ENCODE results near the gene SGPL1.
"Not testable (repeated sequence)": the region's sequence is repeated elsewhere in the genome, so short reads cannot be mapped to it uniquely, and the experiment has no call there.

The SGPL1 gene

DNA sequence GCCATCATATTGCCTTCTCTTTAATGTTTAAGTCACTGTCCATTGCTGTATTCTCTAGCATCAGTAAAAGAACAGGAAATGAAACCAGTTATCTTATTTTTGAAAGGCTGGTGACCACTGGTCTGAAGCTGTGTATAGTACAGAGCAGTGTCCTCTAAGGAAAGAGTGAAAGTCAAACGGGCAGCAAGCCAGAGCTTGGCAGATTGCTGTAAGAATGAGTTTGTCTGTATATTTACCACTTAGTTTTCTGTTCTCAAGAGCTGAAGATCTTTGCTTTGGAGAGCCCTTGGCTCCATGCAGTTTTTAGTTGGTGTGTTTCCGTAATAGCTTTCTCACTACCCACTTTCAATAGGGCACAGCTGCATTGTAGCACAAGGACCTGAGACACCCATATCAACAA, 40.7 kb downstream of the SGPL1 start:
- H2BK12ac ChIP-seq (ENCODE audit: low read length): no peak overlapping the region
- H4K8ac ChIP-seq (ENCODE audit: low read depth, low read length): no peak overlapping the region
- H3K9me3 ChIP-seq (replicated peaks in 1 of 2; ENCODE audit: control insufficient read depth in 2 of 2, insufficient read depth in 1 of 2, low read depth in 1 of 2, low read length in 2 of 2): no peaks in the 10 kb centered on the region
- H3K79me1 ChIP-seq (ENCODE audit: low read depth, low read length): no peaks in the 10 kb centered on the region
- H2AK5ac ChIP-seq (ENCODE audit: low read depth, low read length): no peak overlapping the region
- H3K14ac ChIP-seq (ENCODE audit: low read length): no peak overlapping the region
- H2BK15ac ChIP-seq (ENCODE audit: low read length): no peak overlapping the region
- H3K4me3 ChIP-seq (ENCODE audit: low read length in 2 of 2): no peak overlapping the region
- no peak overlapping the region for H2AFZ ChIP-seq (ENCODE audit: low read length)
- H2BK120ac ChIP-seq (ENCODE audit: low read depth, low read length): no peak overlapping the region
- H3K4me1 ChIP-seq (ENCODE audit: control insufficient read depth in 2 of 2, insufficient read depth in 1 of 2, low read depth in 1 of 2, low read length in 2 of 2): no peaks in the 10 kb centered on the region
- H2BK5ac ChIP-seq (ENCODE audit: low read length): no peak overlapping the region
- no peak overlapping the region for H3K23ac ChIP-seq (ENCODE audit: low read depth, low read length, poor library complexity)
- no peak overlapping the region for H3K4me2 ChIP-seq (ENCODE audit: insufficient read depth, low read length, poor library complexity, severe bottlenecking)
- H3K27me3 ChIP-seq (ENCODE audit: control insufficient read depth in 3 of 3, insufficient read depth in 3 of 3, low read depth in 1 of 3, low read length in 3 of 3): no peaks in the 10 kb centered on the region
- H3K9ac ChIP-seq (ENCODE audit: low read depth, low read length, poor library complexity): no peak overlapping the region
- no peak overlapping the region for H4K91ac ChIP-seq (ENCODE audit: low read depth, low read length, poor library complexity)
- no peak overlapping the region for H3K18ac ChIP-seq (ENCODE audit: low read length)
- H3K4ac ChIP-seq (ENCODE audit: low read length): no peak overlapping the region
- no peak overlapping the region for H3K27ac ChIP-seq (replicated peaks; ENCODE audit: low read length)
- WGBS, 2 donors (ENCODE audit: extremely low coverage in 2 of 2, insufficient read length in 2 of 2, insufficient replicate concordance in 1 of 2): no CpG with 5 or more reads among the region's 2 CpGs
- peaks cover 16 to 97% of the 10 kb centered on the region in 2 donors for H3K36me3 ChIP-seq (replicated peaks in 1 of 2; ENCODE audit: control insufficient read depth in 2 of 2, insufficient read depth in 2 of 2, low read length in 2 of 2)
- no peak for DNase-seq (ENCODE audit: low spot score)

DNA sequence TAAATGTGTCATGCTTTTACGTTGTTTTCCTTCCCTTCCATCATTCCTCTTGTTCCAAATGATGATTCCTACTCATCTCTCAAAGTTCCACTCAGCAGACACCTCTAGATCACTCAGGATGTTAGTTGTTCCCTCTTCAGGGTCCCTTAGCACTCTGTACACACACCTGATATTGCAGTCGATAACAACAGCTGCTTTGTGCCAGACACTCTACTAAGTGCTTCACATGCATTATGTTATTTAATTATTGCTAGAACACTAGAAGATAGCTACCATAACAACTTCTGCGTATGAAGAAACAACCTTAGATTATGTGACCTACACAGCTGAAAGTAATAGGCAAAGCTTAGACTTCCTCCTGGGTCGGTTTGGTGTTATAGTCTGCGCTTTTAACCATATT, 43.0 kb downstream of the SGPL1 start:
- Histone ChIP-seq H4K8ac (ENCODE audit: low read depth, low read length) (no peak overlapping the region), H3K23ac (ENCODE audit: low read depth, low read length, poor library complexity) (no peak overlapping the region), H2BK5ac (ENCODE audit: low read length) (no peak overlapping the region), H4K91ac (ENCODE audit: low read depth, low read length, poor library complexity) (no peak overlapping the region), H3K4me1 (ENCODE audit: control insufficient read depth in 2 of 2, insufficient read depth in 1 of 2, low read depth in 1 of 2, low read length in 2 of 2) (no peaks in the 10 kb centered on the region), H2AK5ac (ENCODE audit: low read depth, low read length) (no peak overlapping the region), H2BK15ac (ENCODE audit: low read length) (no peak overlapping the region), H3K9me3 (replicated peaks in 1 of 2; ENCODE audit: control insufficient read depth in 2 of 2, insufficient read depth in 1 of 2, low read depth in 1 of 2, low read length in 2 of 2) (no peaks in the 10 kb centered on the region), H3K27ac (replicated peaks; ENCODE audit: low read length) (no peak overlapping the region), H3K4me3 (ENCODE audit: low read length in 2 of 2) (no peak overlapping the region), H2AFZ (ENCODE audit: low read length) (no peak overlapping the region), H3K4ac (ENCODE audit: low read length) (no peak overlapping the region), H2BK12ac (ENCODE audit: low read length) (no peak overlapping the region), H3K18ac (ENCODE audit: low read length) (no peak overlapping the region), H3K79me1 (ENCODE audit: low read depth, low read length) (no peaks in the 10 kb centered on the region), H2BK120ac (ENCODE audit: low read depth, low read length) (no peak overlapping the region), H3K27me3 (ENCODE audit: control insufficient read depth in 3 of 3, insufficient read depth in 3 of 3, low read depth in 1 of 3, low read length in 3 of 3) (no peaks in the 10 kb centered on the region), H3K9ac (ENCODE audit: low read depth, low read length, poor library complexity) (no peak overlapping the region), H3K36me3 (replicated peaks in 1 of 2; ENCODE audit: control insufficient read depth in 2 of 2, insufficient read depth in 2 of 2, low read length in 2 of 2) (peaks cover 16 to 94% of the 10 kb centered on the region in 2 donors), H3K14ac (ENCODE audit: low read length) (no peak overlapping the region), H3K4me2 (ENCODE audit: insufficient read depth, low read length, poor library complexity, severe bottlenecking) (no peak overlapping the region)
- DNase-seq (ENCODE audit: low spot score): no peak
- WGBS, 2 donors (ENCODE audit: extremely low coverage in 2 of 2, insufficient read length in 2 of 2, insufficient replicate concordance in 1 of 2): 100% methylated on average over 1 of the region's 5 CpGs; no CpG with 5 or more reads in 1 of the 2 donors

GRCh38 chr10:70861495-70862197, 45.9 kb downstream of the SGPL1 start:
- not testable (repeated sequence) for H3K4me2 ChIP-seq (ENCODE audit: insufficient read depth, low read length, poor library complexity, severe bottlenecking); H2AFZ ChIP-seq (ENCODE audit: low read length); H3K23ac ChIP-seq (ENCODE audit: low read depth, low read length, poor library complexity); H2AK5ac ChIP-seq (ENCODE audit: low read depth, low read length); H2BK12ac ChIP-seq (ENCODE audit: low read length); H3K4me1 ChIP-seq (ENCODE audit: control insufficient read depth in 2 of 2, insufficient read depth in 1 of 2, low read depth in 1 of 2, low read length in 2 of 2); H3K18ac ChIP-seq (ENCODE audit: low read length); H2BK15ac ChIP-seq (ENCODE audit: low read length); H2BK5ac ChIP-seq (ENCODE audit: low read length); DNase-seq (ENCODE audit: low spot score); H3K27ac ChIP-seq (replicated peaks; ENCODE audit: low read length); H3K4ac ChIP-seq (ENCODE audit: low read length); H3K9me3 ChIP-seq (replicated peaks in 1 of 2; ENCODE audit: control insufficient read depth in 2 of 2, insufficient read depth in 1 of 2, low read depth in 1 of 2, low read length in 2 of 2); H4K8ac ChIP-seq (ENCODE audit: low read depth, low read length); H4K91ac ChIP-seq (ENCODE audit: low read depth, low read length, poor library complexity); H3K4me3 ChIP-seq (ENCODE audit: low read length in 2 of 2); H3K14ac ChIP-seq (ENCODE audit: low read length); H3K79me1 ChIP-seq (ENCODE audit: low read depth, low read length); H2BK120ac ChIP-seq (ENCODE audit: low read depth, low read length); H3K9ac ChIP-seq (ENCODE audit: low read depth, low read length, poor library complexity); H3K27me3 ChIP-seq (ENCODE audit: control insufficient read depth in 3 of 3, insufficient read depth in 3 of 3, low read depth in 1 of 3, low read length in 3 of 3)
- WGBS, 2 donors (ENCODE audit: extremely low coverage in 2 of 2, insufficient read length in 2 of 2, insufficient replicate concordance in 1 of 2): no CpG with 5 or more reads among the region's 42 CpGs
- H3K36me3 ChIP-seq (replicated peaks in 1 of 2; ENCODE audit: control insufficient read depth in 2 of 2, insufficient read depth in 2 of 2, low read length in 2 of 2): peaks cover 14 to 92% of the 10 kb centered on the region in 2 donors

DNA sequence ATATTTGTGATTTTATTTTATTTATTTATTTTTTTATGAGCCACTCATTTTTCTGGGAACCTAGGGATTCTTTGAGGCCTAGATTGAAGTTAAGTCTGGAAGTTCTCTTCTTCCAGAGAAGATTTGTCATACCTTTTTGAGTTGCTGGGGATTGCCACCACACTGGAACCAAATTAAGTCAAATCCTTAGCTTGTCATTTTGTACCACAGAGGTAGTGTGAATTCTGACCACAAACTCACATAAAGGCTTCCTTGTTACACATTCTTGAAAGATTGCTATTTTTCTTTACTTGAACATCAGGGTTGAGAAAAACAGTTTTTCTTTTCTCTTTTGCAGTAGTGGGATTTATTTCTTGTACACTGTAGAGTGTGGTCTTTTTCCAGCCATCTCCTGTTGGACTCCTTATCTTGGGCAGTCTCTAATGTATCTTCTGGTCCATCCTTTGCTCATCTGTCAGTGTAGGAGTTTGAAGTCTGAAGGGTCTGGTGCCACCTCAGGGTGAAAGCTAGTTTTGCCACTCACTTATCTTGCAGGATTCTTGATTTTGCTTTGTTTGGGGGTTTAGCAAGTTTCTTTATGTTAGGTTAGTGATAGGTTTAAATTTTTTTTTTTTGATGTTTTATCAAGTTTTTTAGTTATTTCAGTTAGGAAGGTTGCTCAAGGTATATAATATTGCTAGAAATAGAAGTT, 47.9 kb downstream of the SGPL1 start:
- Histone ChIP-seq H3K4me1 (ENCODE audit: control insufficient read depth in 2 of 2, insufficient read depth in 1 of 2, low read depth in 1 of 2, low read length in 2 of 2) (peaks cover 0 to 3% of the 10 kb centered on the region in 2 donors), H3K9me3 (replicated peaks in 1 of 2; ENCODE audit: control insufficient read depth in 2 of 2, insufficient read depth in 1 of 2, low read depth in 1 of 2, low read length in 2 of 2) (no peaks in the 10 kb centered on the region), H2BK5ac (ENCODE audit: low read length) (no peak overlapping the region), H4K8ac (ENCODE audit: low read depth, low read length) (no peak overlapping the region), H2AK5ac (ENCODE audit: low read depth, low read length) (no peak overlapping the region), H3K18ac (ENCODE audit: low read length) (no peak overlapping the region), H3K27me3 (ENCODE audit: control insufficient read depth in 3 of 3, insufficient read depth in 3 of 3, low read depth in 1 of 3, low read length in 3 of 3) (no peaks in the 10 kb centered on the region), H2AFZ (ENCODE audit: low read length) (no peak overlapping the region), H2BK12ac (ENCODE audit: low read length) (no peak overlapping the region), H2BK15ac (ENCODE audit: low read length) (no peak overlapping the region), H4K91ac (ENCODE audit: low read depth, low read length, poor library complexity) (no peak overlapping the region), H3K4ac (ENCODE audit: low read length) (no peak overlapping the region), H3K79me1 (ENCODE audit: low read depth, low read length) (no peaks in the 10 kb centered on the region), H3K36me3 (replicated peaks in 1 of 2; ENCODE audit: control insufficient read depth in 2 of 2, insufficient read depth in 2 of 2, low read length in 2 of 2) (peaks cover 11 to 85% of the 10 kb centered on the region in 2 donors), H3K4me3 (ENCODE audit: low read length in 2 of 2) (no peak overlapping the region), H2BK120ac (ENCODE audit: low read depth, low read length) (no peak overlapping the region), H3K9ac (ENCODE audit: low read depth, low read length, poor library complexity) (no peak overlapping the region), H3K14ac (ENCODE audit: low read length) (no peak overlapping the region), H3K4me2 (ENCODE audit: insufficient read depth, low read length, poor library complexity, severe bottlenecking) (no peak overlapping the region), H3K27ac (replicated peaks; ENCODE audit: low read length) (no peak overlapping the region), H3K23ac (ENCODE audit: low read depth, low read length, poor library complexity) (no peak overlapping the region)
- no peak for DNase-seq (ENCODE audit: low spot score)
